Measurements from ENCODE around the gene LRCH3. TPM values are rescaled to one million over a fixed set of nuclear protein-coding genes. Genes with fewer than 3 reads are reported as not detected.
A peak's percentile ranks its signal among the peaks of the same experiment; 100 is the strongest.

Gene LRCH3
- total and polyA plus RNA-seq, 2 of the 13 experiments (the other 11 are each of a cell fraction or from before 2014, with no cell fraction given): 25.5 to 103 TPM

- TF ChIP-seq ZNF281 (CRISPR knock-in tag; IDR thresholded peaks at IDR 0.05; ENCODE audit: borderline replicate concordance) (no peak), ERF (CRISPR knock-in tag; IDR thresholded peaks at IDR 0.05) (no peak), MXD4 (CRISPR knock-in tag; IDR thresholded peaks at IDR 0.05) (no peak), ISL2 (CRISPR knock-in tag; IDR thresholded peaks at IDR 0.05) (no peak)
Measured at GRCh38 chr3:197794115-197794514, 3.1 kb downstream of the LRCH3 start (continued).

- Histone ChIP-seq H3K79me2 (ENCODE audit: insufficient read depth, low read length) (peaks cover 81% of the 10 kb centered on the region), H3K4me1 (ENCODE audit: insufficient read depth, low read length) (peaks cover 44% of the 10 kb centered on the region), H3K4me3 (replicated peaks in 1 of 3; ENCODE audit: insufficient read depth in 1 of 3, low read depth in 2 of 3, low read length in 3 of 3) (no peak overlapping the region), H3K27me3 (ENCODE audit: control insufficient read depth in 1 of 2, insufficient read depth in 2 of 2, low read length in 2 of 2) (no peaks in the 10 kb centered on the region; a peak in 2 of 5 replicates), H2AFZ (ENCODE audit: low read length) (no peak overlapping the region), H3K9me3 (ENCODE audit: low read length) (no peaks in the 10 kb centered on the region), H3K4me2 (ENCODE audit: low read depth, low read length) (0 out of 2 replicates have a peak overlapping the region, but pooled peaks have one; percentile 24), H4K20me1 (ENCODE audit: insufficient read depth, low read length) (peaks cover 15% of the 10 kb centered on the region; the same call in 1 of the 2 replicates), H3K36me3 (replicated peaks in 1 of 2; ENCODE audit: control insufficient read depth in 1 of 2, insufficient read depth in 2 of 2, low read length in 2 of 2) (no peaks in the 10 kb centered on the region; a peak in 3 of 5 replicates), H3K27ac (ENCODE audit: extremely low read length, insufficient read depth, low read length) (peak overlapping the region; percentile 59), H3K9ac (ENCODE audit: insufficient read depth, low read depth, low read length) (no peak overlapping the region)
- intact Hi-C loops (cut with micrococcal nuclease; ENCODE audit: unreplicated experiment) (no loop called here), in situ Hi-C loops (cut with HindIII; ENCODE audit: extremely low pct_ligation_motif_present, low pct_unique_long_range_greater_than_20kb) (no loop called here)
- FAIRE-seq (no peak), DNase-seq (ENCODE audit: low spot score) (peak; percentile 84), ATAC-seq (peak; percentile 75)
- ChIA-PET CTCF (ENCODE audit: low intra/inter-chr PET ratio, low total read pairs) (no interaction called here), POLR2A (interaction anchor here (1.2 to 1.3 kb wide), 2 partner anchors 26 to 44 kb away, joined by 4 to 5 read pairs; no protein-coding TSS in a partner anchor)
- TSS peak; percentile 21 for BruUV-seq (replicated peaks)
- WGBS (ENCODE audit: low lambda C conversion rate): 71% methylated on average over 1 of the region's 1 CpG
- TF ChIP-seq ZNF484 (CRISPR knock-in tag; IDR thresholded peaks at IDR 0.05; ENCODE audit: borderline replicate concordance, low read depth) (no peak), ZNF33A (CRISPR knock-in tag; IDR thresholded peaks at IDR 0.05; ENCODE audit: borderline replicate concordance) (no peak), TCF12 (IDR thresholded peaks at IDR 0.05) (no peak), TCF12 (CRISPR knock-in tag; IDR thresholded peaks at IDR 0.05) (no peak), ZBTB38 (CRISPR knock-in tag; IDR thresholded peaks at IDR 0.05) (no peak), DBP (CRISPR knock-in tag; IDR thresholded peaks at IDR 0.05; ENCODE audit: not compliant biosample characterization) (no peak), ZNF44 (CRISPR knock-in tag; IDR thresholded peaks at IDR 0.05) (no peak), ERF (CRISPR knock-in tag; IDR thresholded peaks at IDR 0.05) (no peak), NCOA5 (CRISPR knock-in tag; IDR thresholded peaks at IDR 0.05) (no peak), RNF219 (CRISPR knock-in tag; IDR thresholded peaks at IDR 0.05) (no peak), GABPB1 (CRISPR knock-in tag; IDR thresholded peaks at IDR 0.05) (no peak), NFE2 (CRISPR knock-in tag; IDR thresholded peaks at IDR 0.05) (no peak), RCOR2 (CRISPR knock-in tag; IDR thresholded peaks at IDR 0.05) (0 out of 2 replicates have a peak, but pooled peaks have one; percentile 26), ZNF34 (CRISPR knock-in tag; IDR thresholded peaks at IDR 0.05; ENCODE audit: borderline replicate concordance) (no peak), RBAK (CRISPR knock-in tag; IDR thresholded peaks at IDR 0.05) (no peak), HOXA3 (CRISPR knock-in tag; IDR thresholded peaks at IDR 0.05) (peak; percentile 41; the same call in 1 of the 2 replicates)
Measured at GRCh38 chr3:197795200-197795599, 4.1 kb downstream of the LRCH3 start.
